ENCODE results near the gene YPEL2.

GRCh38 chr17:59397316-59398073, 66.0 kb downstream of the YPEL2 start:
- TF ChIP-seq, protein P1, sequence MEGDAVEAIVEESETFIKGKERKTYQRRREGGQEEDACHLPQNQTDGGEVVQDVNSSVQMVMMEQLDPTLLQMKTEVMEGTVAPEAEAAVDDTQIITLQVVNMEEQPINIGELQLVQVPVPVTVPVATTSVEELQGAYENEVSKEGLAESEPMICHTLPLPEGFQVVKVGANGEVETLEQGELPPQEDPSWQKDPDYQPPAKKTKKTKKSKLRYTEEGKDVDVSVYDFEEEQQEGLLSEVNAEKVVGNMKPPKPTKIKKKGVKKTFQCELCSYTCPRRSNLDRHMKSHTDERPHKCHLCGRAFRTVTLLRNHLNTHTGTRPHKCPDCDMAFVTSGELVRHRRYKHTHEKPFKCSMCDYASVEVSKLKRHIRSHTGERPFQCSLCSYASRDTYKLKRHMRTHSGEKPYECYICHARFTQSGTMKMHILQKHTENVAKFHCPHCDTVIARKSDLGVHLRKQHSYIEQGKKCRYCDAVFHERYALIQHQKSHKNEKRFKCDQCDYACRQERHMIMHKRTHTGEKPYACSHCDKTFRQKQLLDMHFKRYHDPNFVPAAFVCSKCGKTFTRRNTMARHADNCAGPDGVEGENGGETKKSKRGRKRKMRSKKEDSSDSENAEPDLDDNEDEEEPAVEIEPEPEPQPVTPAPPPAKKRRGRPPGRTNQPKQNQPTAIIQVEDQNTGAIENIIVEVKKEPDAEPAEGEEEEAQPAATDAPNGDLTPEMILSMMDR (IDR thresholded peaks at IDR 0.05), result no peak
- no peak for TF ChIP-seq POLR2A (IDR thresholded peaks at IDR 0.05)
- no peak for TF ChIP-seq POLR2AphosphoS5 (IDR thresholded peaks at IDR 0.05)
- no peak for TF ChIP-seq EP300 (IDR thresholded peaks at IDR 0.05)
